SU-DHL-6 (cell line): ENCODE measurements around the gene SIRT7.

Experiments used
- H2AFZ ChIP-seq: fragments of 200-600 bp; sonication (generic); 2 replicates; pipeline ENCODE4 v1.6.1; 2014; ENCODE audit warnings: low read depth, mild to moderate bottlenecking, moderate library complexity, mixed read lengths, antibody characterized with exemption, low read length; ENCODE audit not compliant: severe bottlenecking
- H3F3A ChIP-seq: fragments of 200-600 bp; shearing (Covaris generic); 2 replicates; pipeline ENCODE4 v1.6.0; 2016; ENCODE audit warnings: antibody characterized with exemption, mild to moderate bottlenecking; ENCODE audit not compliant: insufficient read depth
- H3K27ac ChIP-seq: fragments of 200-600 bp; sonication (generic); 2 replicates; pipeline ENCODE4 v1.5.1; 2016; ENCODE audit warnings: low read depth, mild to moderate bottlenecking, low read length, moderate library complexity, mixed read lengths
- H3K27me3 ChIP-seq: fragments of 200-600 bp; sonication (generic), shearing (Covaris generic); 2 replicates; pipeline ENCODE4 v1.6.0; 2014; ENCODE audit warnings: mild to moderate bottlenecking, low read length
- H3K36me3 ChIP-seq: fragments of 200-600 bp; sonication (generic); 2 replicates; pipeline ENCODE4 v1.6.1; 2014; ENCODE audit warnings: mild to moderate bottlenecking, low read length, mixed read lengths
- H3K4me2 ChIP-seq: fragments of 300-600, 200-600 bp; shearing (Covaris generic), sonication (generic); 2 replicates; pipeline ENCODE4 v1.6.0; 2014; ENCODE audit warnings: low read length, low read depth, mild to moderate bottlenecking; ENCODE audit not compliant: poor library complexity, severe bottlenecking
- H3K4me3 ChIP-seq: fragments of 200-600 bp; sonication (generic); 2 replicates; pipeline ENCODE4 v1.5.1; 2014; ENCODE audit warnings: antibody characterized with exemption, low read length, mild to moderate bottlenecking, mixed read lengths; ENCODE audit not compliant: insufficient read depth, poor library complexity, severe bottlenecking
- H3K79me2 ChIP-seq: fragments of 200-600 bp; sonication (generic); 2 replicates; pipeline ENCODE4 v1.6.1; 2014; ENCODE audit warnings: mild to moderate bottlenecking, low read length, moderate library complexity; ENCODE audit not compliant: insufficient read depth
- H3K9ac ChIP-seq: fragments of 200-600 bp; sonication (generic); 2 replicates; pipeline ENCODE4 v1.7.0; 2014; ENCODE audit warnings: mild to moderate bottlenecking, low read length
- H3K9me2 ChIP-seq: fragments of 200-600 bp; sonication (generic); replicated peaks from 2 replicates; pipeline ENCODE4 v1.6.1; 2014; ENCODE audit warnings: low read length; ENCODE audit not compliant: insufficient read depth
- H3K9me3 ChIP-seq: fragments of 200-600 bp; sonication (generic); 2 replicates; pipeline ENCODE4 v1.6.1; 2014; ENCODE audit warnings: low read length, mixed read lengths; ENCODE audit not compliant: insufficient read depth
- H4K20me1 ChIP-seq: fragments of 200-600 bp; sonication (generic); 2 replicates; pipeline ENCODE4 v1.6.1; 2014; ENCODE audit warnings: low read depth, mild to moderate bottlenecking, antibody characterized with exemption, low read length, moderate library complexity, mixed read lengths
- CTCF ChIP-seq: fragments of 200-600 bp; sonication (generic); IDR thresholded peaks from one replicate; pipeline ENCODE4 v1.5.1; 2017; ENCODE audit warnings: antibody characterized with exemption, mild to moderate bottlenecking, low read length, moderate library complexity; ENCODE audit not compliant: insufficient read depth, poor library complexity, severe bottlenecking
- EZH2phosphoT487 ChIP-seq: fragments of 200-600 bp; sonication (generic), shearing (Covaris generic); conservative IDR thresholded peaks from 2 replicates; pipeline ENCODE4 v1.6.1; 2018; ENCODE audit warnings: mild to moderate bottlenecking, antibody characterized with exemption, low read length, moderate library complexity, mixed read lengths

Gene SIRT7

GRCh38 chr17:81888105-81888987 is 29.6 kb downstream of the SIRT7 start:
- H2AFZ ChIP-seq = no peak overlapping the region
- H3K27me3 ChIP-seq = no peaks in the 10 kb centered on the region
- no peak overlapping the region for H3K9ac ChIP-seq
- H3K27ac ChIP-seq = no peak overlapping the region
- H3K4me2 ChIP-seq = no peak overlapping the region
- H3K36me3 ChIP-seq = peaks cover 30% of the 10 kb centered on the region
- H3K9me2 ChIP-seq = no peaks in the 10 kb centered on the region
- peaks cover 4% of the 10 kb centered on the region; the same call in 1 of the 2 replicates for H4K20me1 ChIP-seq
- peaks cover 8% of the 10 kb centered on the region for H3F3A ChIP-seq
- H3K9me3 ChIP-seq = no peaks in the 10 kb centered on the region
- H3K79me2 ChIP-seq = peaks cover 68% of the 10 kb centered on the region
- TF ChIP-seq EZH2phosphoT487 (no peak), CTCF (no peak)
- no peak overlapping the region for H3K4me3 ChIP-seq

DNA sequence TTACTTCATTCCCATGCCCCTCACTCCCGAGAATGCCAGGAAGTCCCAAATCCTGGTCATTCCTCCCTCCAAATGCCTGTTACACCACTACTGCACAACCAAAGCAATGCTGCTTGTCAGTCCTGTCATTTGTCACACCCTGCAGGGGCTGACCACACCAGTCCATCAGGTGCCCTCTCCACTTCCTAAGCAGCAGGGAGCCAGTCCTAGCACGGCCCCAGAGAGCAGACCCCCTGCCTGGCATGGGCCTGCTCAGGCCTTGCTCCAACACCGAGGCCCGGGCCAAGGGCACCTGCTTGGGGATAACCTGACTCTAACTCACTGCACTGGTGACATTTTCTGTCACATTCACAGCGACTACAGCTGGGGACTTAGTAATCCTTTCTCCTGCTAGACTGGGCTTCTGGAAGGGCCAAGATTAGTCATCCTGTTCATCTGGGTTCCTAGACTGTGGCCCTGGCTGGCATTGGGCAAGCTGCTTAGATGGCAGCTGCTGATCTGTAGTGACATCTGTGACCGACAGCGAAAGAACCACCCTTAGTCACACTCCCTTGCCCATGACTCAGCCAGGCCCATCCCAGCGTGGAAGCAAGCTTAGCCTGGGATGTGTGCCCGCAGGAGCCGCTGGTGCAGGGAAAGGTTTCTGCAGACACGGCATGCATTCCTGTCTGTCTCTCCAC is 32.0 kb downstream of the SIRT7 start:
- Histone ChIP-seq H3K27me3 (no peaks in the 10 kb centered on the region), H3K9me3 (no peaks in the 10 kb centered on the region), H3F3A (no peaks in the 10 kb centered on the region), H3K79me2 (peaks cover 60% of the 10 kb centered on the region), H3K4me3 (no peak overlapping the region), H3K4me2 (no peak overlapping the region), H3K27ac (no peak overlapping the region), H4K20me1 (peaks cover 4% of the 10 kb centered on the region; the same call in 1 of the 2 replicates), H2AFZ (no peak overlapping the region), H3K9me2 (no peaks in the 10 kb centered on the region), H3K36me3 (peaks cover 35% of the 10 kb centered on the region), H3K9ac (no peak overlapping the region)
- TF ChIP-seq EZH2phosphoT487 (no peak), CTCF (no peak)

DNA sequence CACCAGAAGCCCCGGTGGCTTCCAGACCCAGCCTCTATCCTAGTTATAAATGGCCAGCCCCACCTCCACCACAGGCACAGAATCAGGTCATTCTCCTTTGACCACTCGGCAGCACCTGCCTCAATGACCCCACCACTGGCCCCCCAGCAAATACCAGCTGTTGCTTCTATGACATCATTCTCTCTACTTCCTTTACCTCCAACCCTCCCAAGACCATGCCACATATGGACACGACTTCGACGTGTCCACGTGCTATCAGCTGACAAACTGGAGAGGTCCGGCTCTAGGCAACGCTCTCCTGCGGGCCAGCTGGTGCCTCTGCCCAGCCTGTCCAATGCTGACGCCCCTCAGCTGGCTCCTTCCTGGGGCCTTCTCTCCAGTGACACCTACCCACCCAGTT is 32.5 kb downstream of the SIRT7 start:
- TF ChIP-seq EZH2phosphoT487 (no peak), CTCF (no peak)
- Histone ChIP-seq H3K9me2 (no peaks in the 10 kb centered on the region), H4K20me1 (peaks cover 4% of the 10 kb centered on the region; the same call in 1 of the 2 replicates), H3K36me3 (peaks cover 34% of the 10 kb centered on the region), H3K4me2 (no peak overlapping the region), H3K27ac (no peak overlapping the region), H3K27me3 (no peaks in the 10 kb centered on the region), H3K79me2 (peaks cover 60% of the 10 kb centered on the region), H3F3A (no peaks in the 10 kb centered on the region), H3K9ac (no peak overlapping the region), H3K4me3 (no peak overlapping the region), H2AFZ (no peak overlapping the region), H3K9me3 (no peaks in the 10 kb centered on the region)
